ENCODE results near the gene PARN.
"Not testable (repeated sequence)": the region's sequence is repeated elsewhere in the genome, so short reads cannot be mapped to it uniquely, and the experiment has no call there.

The PARN gene

GRCh38 chr16:14423344-14423743 lies 206.7 kb downstream of the PARN start:
- no peak for DNase-seq

GRCh38 chr16:14420721-14421488 lies 209.2 kb downstream of the PARN start:
- no peak for DNase-seq

GRCh38 chr16:14420243-14420642 lies 209.8 kb downstream of the PARN start:
- DNase-seq: not testable (repeated sequence)

GRCh38 chr16:14419817-14420216 lies 210.2 kb downstream of the PARN start:
- DNase-seq: no peak

- DNase-seq: no peak
Measured at GRCh38 chr16:14418795-14419225, 211.2 kb downstream of the PARN start.

GRCh38 chr16:14416184-14416583 lies 213.9 kb downstream of the PARN start:
- no peak for DNase-seq

- DNase-seq: no peak
Measured at GRCh38 chr16:14415291-14415690, 214.8 kb downstream of the PARN start.

- DNase-seq: no peak
Measured at GRCh38 chr16:14409563-14409962, 220.5 kb downstream of the PARN start.

GRCh38 chr16:14407786-14408399 lies 222.2 kb downstream of the PARN start:
- no peak for DNase-seq

- DNase-seq: peak in 2 of 5 donors; percentile 4 to 13
Measured at GRCh38 chr16:14405611-14406537, 224.2 kb downstream of the PARN start.

GRCh38 chr16:14403001-14403389 lies 227.1 kb downstream of the PARN start:
- DNase-seq: not testable (repeated sequence)

GRCh38 chr16:14402114-14403000 lies 227.7 kb downstream of the PARN start:
- not testable (repeated sequence) for DNase-seq

GRCh38 chr16:14401711-14402061 lies 228.4 kb downstream of the PARN start:
- DNase-seq: not testable (repeated sequence)

- DNase-seq: not testable (repeated sequence)
Measured at GRCh38 chr16:14400978-14401710, 228.9 kb downstream of the PARN start.

GRCh38 chr16:14400285-14400977 lies 229.6 kb downstream of the PARN start:
- no peak for DNase-seq

GRCh38 chr16:14399378-14400284 lies 230.4 kb downstream of the PARN start:
- DNase-seq: no peak

- DNase-seq: no peak
Measured at GRCh38 chr16:14398014-14398717, 231.9 kb downstream of the PARN start.

- DNase-seq: not testable (repeated sequence)
Measured at GRCh38 chr16:14395710-14396304, 234.3 kb downstream of the PARN start.

GRCh38 chr16:14394834-14395233 lies 235.2 kb downstream of the PARN start:
- DNase-seq: no peak
